ENCODE data around the gene RAF1. TPM values are rescaled to one million over a fixed set of nuclear protein-coding genes. Genes with fewer than 3 reads are reported as not detected.

RAF1 gene
- total RNA-seq, 1 experiment from 2014 or later, result 130 TPM

- TF ChIP-seq CTCF (conservative IDR thresholded peaks at IDR 0.05; ENCODE audit: low read depth, low read length), result no peak
- no peak for TF ChIP-seq EZH2 (IDR thresholded peaks at IDR 0.05; ENCODE audit: borderline replicate concordance, low read depth, low read length, poor library complexity, severe bottlenecking)
- Histone ChIP-seq H3K27ac (ENCODE audit: low read depth, low read length, poor library complexity, severe bottlenecking) (no peak overlapping the region), H3K4me3 (ENCODE audit: low read depth, low read length, poor library complexity, severe bottlenecking) (no peak overlapping the region), H3K36me3 (ENCODE audit: insufficient read depth, low read length, poor library complexity, severe bottlenecking) (no peaks in the 10 kb centered on the region), H3K27me3 (replicated peaks; ENCODE audit: insufficient read depth, low read depth, low read length, poor library complexity) (no peaks in the 10 kb centered on the region), H3K4me1 (ENCODE audit: insufficient read depth, low read length, poor library complexity, severe bottlenecking) (no peaks in the 10 kb centered on the region), H3K9me3 (ENCODE audit: low read depth, low read length, poor library complexity, severe bottlenecking) (no peaks in the 10 kb centered on the region)
- no TSS peak for BruUV-seq (replicated peaks)
- intact Hi-C loops (cut with micrococcal nuclease; ENCODE audit: unreplicated experiment), result no loop called here
- POLR2A ChIA-PET (ENCODE audit: low non-redundant PET), result no interaction called here
- no peak for DNase-seq (ENCODE audit: low spot score)
- CTCF ChIA-PET, result no interaction called here
These were observed 22.2 kb upstream of the RAF1 start for GRCh38 chr3:12686096-12686495.

- ChIA-PET POLR2A (ENCODE audit: low non-redundant PET) (no interaction called here), CTCF (no interaction called here)
- no peak for DNase-seq (ENCODE audit: low spot score)
- H3K4me3 ChIP-seq (ENCODE audit: low read depth, low read length, poor library complexity, severe bottlenecking), result no peak overlapping the region
- no peaks in the 10 kb centered on the region for H3K9me3 ChIP-seq (ENCODE audit: low read depth, low read length, poor library complexity, severe bottlenecking)
- BruUV-seq (replicated peaks), result no TSS peak
- no peaks in the 10 kb centered on the region for H3K4me1 ChIP-seq (ENCODE audit: insufficient read depth, low read length, poor library complexity, severe bottlenecking)
- intact Hi-C loops (cut with micrococcal nuclease; ENCODE audit: unreplicated experiment), result no loop called here
- no peaks in the 10 kb centered on the region for H3K36me3 ChIP-seq (ENCODE audit: insufficient read depth, low read length, poor library complexity, severe bottlenecking)
- H3K27me3 ChIP-seq (replicated peaks; ENCODE audit: insufficient read depth, low read depth, low read length, poor library complexity), result no peaks in the 10 kb centered on the region
- H3K27ac ChIP-seq (ENCODE audit: low read depth, low read length, poor library complexity, severe bottlenecking), result no peak overlapping the region
- TF ChIP-seq EZH2 (IDR thresholded peaks at IDR 0.05; ENCODE audit: borderline replicate concordance, low read depth, low read length, poor library complexity, severe bottlenecking) (no peak), CTCF (conservative IDR thresholded peaks at IDR 0.05; ENCODE audit: low read depth, low read length) (no peak)
These were observed 18.1 kb upstream of the RAF1 start for GRCh38 chr3:12681943-12682390.

- DNase-seq (ENCODE audit: low spot score), result no peak
- no peak overlapping the region for H3K27ac ChIP-seq (ENCODE audit: low read depth, low read length, poor library complexity, severe bottlenecking)
- no peak overlapping the region for H3K4me3 ChIP-seq (ENCODE audit: low read depth, low read length, poor library complexity, severe bottlenecking)
- ChIA-PET CTCF (no interaction called here), POLR2A (ENCODE audit: low non-redundant PET) (no interaction called here)
- H3K4me1 ChIP-seq (ENCODE audit: insufficient read depth, low read length, poor library complexity, severe bottlenecking), result no peaks in the 10 kb centered on the region
- intact Hi-C loops (cut with micrococcal nuclease; ENCODE audit: unreplicated experiment), result no loop called here
- no peaks in the 10 kb centered on the region for H3K27me3 ChIP-seq (replicated peaks; ENCODE audit: insufficient read depth, low read depth, low read length, poor library complexity)
- no TSS peak for BruUV-seq (replicated peaks)
- H3K9me3 ChIP-seq (ENCODE audit: low read depth, low read length, poor library complexity, severe bottlenecking), result no peaks in the 10 kb centered on the region
- no peak for TF ChIP-seq CTCF (conservative IDR thresholded peaks at IDR 0.05; ENCODE audit: low read depth, low read length)
- H3K36me3 ChIP-seq (ENCODE audit: insufficient read depth, low read length, poor library complexity, severe bottlenecking), result no peaks in the 10 kb centered on the region
These were observed 17.4 kb upstream of the RAF1 start for GRCh38 chr3:12681089-12681942.

All from A673 (cell line).